ENCODE results near the gene FAM237B. TPM values are rescaled to one million over a fixed set of nuclear protein-coding genes. Genes with fewer than 3 reads are reported as not detected.
"Not testable (repeated sequence)": the region's sequence is repeated elsewhere in the genome, so short reads cannot be mapped to it uniquely, and the experiment has no call there.

Gene FAM237B
- total and polyA plus RNA-seq, 4 donors = 0.18 to 0.22 TPM; not detected in 2

GRCh38 chr7:90334926-90335325, 13.8 kb upstream of the FAM237B start:
- H3K9me3 ChIP-seq (ENCODE audit: control insufficient read depth, insufficient read depth, low read length); H3K4me1 ChIP-seq (ENCODE audit: control insufficient read depth, insufficient read depth, low read length); H3K36me3 ChIP-seq (ENCODE audit: control insufficient read depth, insufficient read depth, low read length); DNase-seq (ENCODE audit: low read depth in 4 of 6, low spot score in 6 of 6); H3K27ac ChIP-seq (ENCODE audit: low read depth, low read length); H3K4me3 ChIP-seq (ENCODE audit: low read depth, low read length); H3K27me3 ChIP-seq (ENCODE audit: control insufficient read depth, insufficient read depth, low read length): not testable (repeated sequence)
- 100% methylated on average over 1 of the region's 2 CpGs for WGBS (ENCODE audit: insufficient coverage)

DNA sequence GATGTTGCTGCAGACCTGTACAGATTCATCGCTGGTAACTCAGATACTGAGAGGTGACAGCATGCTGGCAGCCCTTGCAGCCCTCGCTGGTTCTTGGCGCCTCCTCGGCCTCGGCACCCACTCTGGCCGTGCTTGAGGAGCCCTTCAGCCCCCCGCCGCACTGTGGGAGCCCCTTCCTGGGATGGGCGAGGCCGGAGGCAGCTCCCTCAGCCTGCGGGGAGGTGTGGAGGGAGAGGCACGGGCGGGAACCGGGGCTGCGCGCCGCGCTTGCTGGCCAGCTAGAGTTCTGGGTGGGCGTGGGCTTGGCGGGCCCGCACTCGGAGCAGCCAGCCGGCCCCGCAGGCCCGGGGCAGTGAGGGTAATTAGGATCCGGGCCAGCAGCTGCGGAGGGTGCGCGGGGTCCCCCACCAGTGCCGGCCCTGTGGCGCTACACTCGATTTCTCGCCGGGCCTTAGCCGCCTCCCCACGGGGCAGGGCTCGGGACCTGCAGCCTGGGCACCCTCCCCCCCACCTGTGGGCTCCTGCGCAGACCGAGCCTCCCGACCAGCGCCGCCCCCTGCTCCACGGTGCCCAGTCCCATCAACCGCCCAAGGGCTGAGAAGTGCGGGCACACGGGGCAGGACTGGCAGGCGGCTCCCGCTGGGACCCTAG, 13.2 kb upstream of the FAM237B start:
- Histone ChIP-seq H3K36me3 (ENCODE audit: control insufficient read depth, insufficient read depth, low read length) (no peaks in the 10 kb centered on the region), H3K4me1 (ENCODE audit: control insufficient read depth, insufficient read depth, low read length) (no peaks in the 10 kb centered on the region), H3K27ac (ENCODE audit: low read depth, low read length) (no peak overlapping the region), H3K4me3 (ENCODE audit: low read depth, low read length) (no peak overlapping the region), H3K9me3 (ENCODE audit: control insufficient read depth, insufficient read depth, low read length) (no peaks in the 10 kb centered on the region), H3K27me3 (ENCODE audit: control insufficient read depth, insufficient read depth, low read length) (no peaks in the 10 kb centered on the region)
- DNase-seq (ENCODE audit: low read depth in 4 of 6, low spot score in 6 of 6) = no peak
- WGBS (ENCODE audit: insufficient coverage) = 94% methylated on average over 47 of the region's 48 CpGs

DNA sequence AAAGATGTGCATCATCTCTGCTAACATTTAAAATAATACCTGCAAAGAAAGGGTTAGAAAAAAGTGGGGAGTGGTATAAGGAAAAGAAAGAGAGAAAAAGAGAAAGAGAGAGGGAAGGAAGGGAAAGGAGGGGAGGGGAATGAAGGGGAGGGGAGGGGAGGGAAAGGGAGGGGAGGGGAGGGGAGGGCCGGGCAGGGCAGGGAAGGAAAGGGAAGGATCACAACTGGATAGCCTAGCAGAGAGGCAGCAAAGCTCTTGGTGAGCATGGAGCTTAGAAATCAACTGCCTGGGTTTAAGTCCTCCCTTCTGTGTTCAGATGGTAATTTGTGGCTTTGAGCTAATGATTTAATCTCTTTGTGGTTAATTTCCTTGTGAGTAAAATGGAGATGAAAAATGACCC, 5.4 kb upstream of the FAM237B start:
- no CpG with 5 or more reads among the region's 1 CpG for WGBS (ENCODE audit: insufficient coverage)
- no peak overlapping the region for H3K27ac ChIP-seq (ENCODE audit: low read depth, low read length)
- H3K36me3 ChIP-seq (ENCODE audit: control insufficient read depth, insufficient read depth, low read length) = no peaks in the 10 kb centered on the region
- no peaks in the 10 kb centered on the region for H3K9me3 ChIP-seq (ENCODE audit: control insufficient read depth, insufficient read depth, low read length)
- no peaks in the 10 kb centered on the region for H3K4me1 ChIP-seq (ENCODE audit: control insufficient read depth, insufficient read depth, low read length)
- peaks cover 9% of the 10 kb centered on the region for H3K27me3 ChIP-seq (ENCODE audit: control insufficient read depth, insufficient read depth, low read length)
- DNase-seq (ENCODE audit: low read depth in 4 of 6, low spot score in 6 of 6) = peak in 1 of 6 donors; percentile 7
- H3K4me3 ChIP-seq (ENCODE audit: low read depth, low read length) = no peak overlapping the region

GRCh38 chr7:90322837-90323236, 1.7 kb upstream of the FAM237B start:
- no peak for DNase-seq (ENCODE audit: low read depth in 4 of 6, low spot score in 6 of 6)
- Histone ChIP-seq H3K4me1 (ENCODE audit: control insufficient read depth, insufficient read depth, low read length) (peaks cover 10% of the 10 kb centered on the region), H3K27me3 (ENCODE audit: control insufficient read depth, insufficient read depth, low read length) (peaks cover 30% of the 10 kb centered on the region)

DNA sequence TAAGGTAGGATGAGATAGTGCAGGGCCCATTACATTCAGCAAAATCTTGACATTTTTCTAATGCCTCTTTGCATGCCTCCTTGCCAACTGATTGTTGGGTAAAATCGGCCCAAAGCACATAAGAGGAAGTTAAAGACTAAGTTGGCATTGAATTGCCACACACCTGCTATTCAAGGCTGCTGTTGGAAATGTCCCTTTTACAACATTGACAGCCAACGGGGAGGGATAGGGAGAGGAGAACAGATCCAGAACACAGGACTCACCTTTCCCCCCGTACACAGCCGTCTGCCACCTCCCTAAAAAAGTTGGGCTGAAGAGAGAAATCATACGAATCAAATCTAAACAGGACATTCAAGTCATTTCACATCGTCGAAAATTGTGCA, 695 bp downstream of the FAM237B start:
- no peak overlapping the region for H3K4me3 ChIP-seq (ENCODE audit: low read depth, low read length)
- no peaks in the 10 kb centered on the region for H3K36me3 ChIP-seq (ENCODE audit: control insufficient read depth, insufficient read depth, low read length)
- H3K9me3 ChIP-seq (ENCODE audit: control insufficient read depth, insufficient read depth, low read length) = no peaks in the 10 kb centered on the region
- peaks cover 10% of the 10 kb centered on the region for H3K4me1 ChIP-seq (ENCODE audit: control insufficient read depth, insufficient read depth, low read length)
- WGBS (ENCODE audit: insufficient coverage) = no CpG with 5 or more reads among the region's 7 CpGs
- H3K27me3 ChIP-seq (ENCODE audit: control insufficient read depth, insufficient read depth, low read length) = peaks cover 30% of the 10 kb centered on the region
- no peak for DNase-seq (ENCODE audit: low read depth in 4 of 6, low spot score in 6 of 6)
- no peak overlapping the region for H3K27ac ChIP-seq (ENCODE audit: low read depth, low read length)

More at GRCh38 chr7:90322837-90323236, 1.7 kb upstream of the FAM237B start:
- no peak overlapping the region for H3K4me3 ChIP-seq (ENCODE audit: low read depth, low read length)
- H3K27ac ChIP-seq (ENCODE audit: low read depth, low read length) = no peak overlapping the region
- H3K9me3 ChIP-seq (ENCODE audit: control insufficient read depth, insufficient read depth, low read length) = no peaks in the 10 kb centered on the region
- H3K36me3 ChIP-seq (ENCODE audit: control insufficient read depth, insufficient read depth, low read length) = no peaks in the 10 kb centered on the region

DNA sequence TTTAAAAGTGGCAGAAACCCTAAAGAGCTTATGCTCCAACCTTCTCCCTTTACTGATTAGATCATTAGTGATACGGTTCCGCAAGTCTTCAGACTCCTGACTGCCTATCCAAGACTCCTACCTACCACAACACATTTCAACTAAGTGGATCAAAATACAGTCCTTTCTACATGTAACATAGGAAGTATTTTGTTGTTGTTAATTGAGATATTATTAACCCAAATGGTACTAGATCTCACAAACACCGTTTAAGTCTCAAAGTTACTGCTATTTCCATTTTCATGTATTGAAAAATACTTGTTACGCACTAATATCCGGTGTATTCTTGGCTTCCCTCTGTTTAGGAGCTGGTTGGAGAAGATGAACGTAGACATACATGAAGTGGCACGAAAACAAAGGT, 1.1 kb downstream of the FAM237B start:
- Histone ChIP-seq H3K4me1 (ENCODE audit: control insufficient read depth, insufficient read depth, low read length) (peaks cover 10% of the 10 kb centered on the region), H3K27me3 (ENCODE audit: control insufficient read depth, insufficient read depth, low read length) (peaks cover 30% of the 10 kb centered on the region), H3K4me3 (ENCODE audit: low read depth, low read length) (no peak overlapping the region), H3K27ac (ENCODE audit: low read depth, low read length) (no peak overlapping the region), H3K36me3 (ENCODE audit: control insufficient read depth, insufficient read depth, low read length) (no peaks in the 10 kb centered on the region), H3K9me3 (ENCODE audit: control insufficient read depth, insufficient read depth, low read length) (no peaks in the 10 kb centered on the region)
- WGBS (ENCODE audit: insufficient coverage) = 80% methylated on average over 1 of the region's 7 CpGs
- no peak for DNase-seq (ENCODE audit: low read depth in 4 of 6, low spot score in 6 of 6)

GRCh38 chr7:90313907-90314306, 7.2 kb downstream of the FAM237B start:
- no peak for DNase-seq (ENCODE audit: low read depth in 4 of 6, low spot score in 6 of 6)
- 100% methylated on average over 2 of the region's 4 CpGs for WGBS (ENCODE audit: insufficient coverage)
- H3K36me3 ChIP-seq (ENCODE audit: control insufficient read depth, insufficient read depth, low read length) = no peaks in the 10 kb centered on the region

DNA sequence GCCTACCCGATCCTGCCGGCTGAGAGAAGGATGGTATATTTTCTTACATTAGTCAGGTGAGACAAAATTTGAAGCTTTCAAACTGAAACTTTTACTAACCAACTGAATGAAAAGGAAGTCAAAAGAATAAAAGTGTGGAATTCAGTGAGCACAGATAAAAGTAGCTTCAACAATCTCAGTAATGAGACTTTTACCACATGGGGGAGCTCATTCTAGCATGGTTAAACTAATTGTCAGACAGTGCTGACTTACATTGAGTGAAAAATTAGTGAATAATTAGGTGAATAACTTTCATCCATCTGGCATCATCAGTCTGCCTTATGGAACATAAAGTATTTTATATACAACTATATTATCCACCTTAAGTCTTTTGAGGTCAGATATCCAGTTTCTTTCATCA, 8.4 kb downstream of the FAM237B start:
- no peak overlapping the region for H3K27ac ChIP-seq (ENCODE audit: low read depth, low read length)
- DNase-seq (ENCODE audit: low read depth in 4 of 6, low spot score in 6 of 6) = no peak
- no peaks in the 10 kb centered on the region for H3K4me1 ChIP-seq (ENCODE audit: control insufficient read depth, insufficient read depth, low read length)
- no peaks in the 10 kb centered on the region for H3K36me3 ChIP-seq (ENCODE audit: control insufficient read depth, insufficient read depth, low read length)
- whole genome bisulfite sequencing (ENCODE audit: insufficient coverage) = no CpG with 5 or more reads among the region's 2 CpGs
- H3K9me3 ChIP-seq (ENCODE audit: control insufficient read depth, insufficient read depth, low read length) = no peaks in the 10 kb centered on the region
- no peaks in the 10 kb centered on the region for H3K27me3 ChIP-seq (ENCODE audit: control insufficient read depth, insufficient read depth, low read length)
- H3K4me3 ChIP-seq (ENCODE audit: low read depth, low read length) = no peak overlapping the region

More at GRCh38 chr7:90313907-90314306, 7.2 kb downstream of the FAM237B start:
- Histone ChIP-seq H3K9me3 (ENCODE audit: control insufficient read depth, insufficient read depth, low read length) (no peaks in the 10 kb centered on the region), H3K27ac (ENCODE audit: low read depth, low read length) (no peak overlapping the region), H3K27me3 (ENCODE audit: control insufficient read depth, insufficient read depth, low read length) (no peaks in the 10 kb centered on the region), H3K4me1 (ENCODE audit: control insufficient read depth, insufficient read depth, low read length) (no peaks in the 10 kb centered on the region), H3K4me3 (ENCODE audit: low read depth, low read length) (no peak overlapping the region)

DNA sequence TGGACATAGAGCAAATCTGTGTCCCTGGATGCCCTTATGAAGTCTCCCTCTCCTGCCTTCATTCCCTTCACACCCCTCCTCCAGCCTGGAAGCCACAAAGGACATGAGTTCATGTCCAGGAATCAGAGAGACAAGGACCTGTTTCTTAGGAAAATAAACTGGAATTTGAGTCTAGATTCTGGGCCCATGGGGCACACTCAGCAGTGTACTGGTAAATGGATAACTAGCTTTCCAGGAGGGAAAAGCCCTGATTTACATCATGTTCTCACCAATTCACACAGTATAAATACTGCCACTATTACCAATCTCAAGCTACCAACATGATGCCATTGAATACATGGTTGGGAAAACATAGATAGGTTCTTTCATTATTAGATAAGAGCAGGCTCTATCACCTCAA, 9.9 kb downstream of the FAM237B start:
- Histone ChIP-seq H3K27ac (ENCODE audit: low read depth, low read length) (no peak overlapping the region), H3K9me3 (ENCODE audit: control insufficient read depth, insufficient read depth, low read length) (no peaks in the 10 kb centered on the region), H3K36me3 (ENCODE audit: control insufficient read depth, insufficient read depth, low read length) (no peaks in the 10 kb centered on the region), H3K4me1 (ENCODE audit: control insufficient read depth, insufficient read depth, low read length) (no peaks in the 10 kb centered on the region), H3K27me3 (ENCODE audit: control insufficient read depth, insufficient read depth, low read length) (no peaks in the 10 kb centered on the region), H3K4me3 (ENCODE audit: low read depth, low read length) (no peak overlapping the region)
- no peak for DNase-seq (ENCODE audit: low read depth in 4 of 6, low spot score in 6 of 6)

- Histone ChIP-seq H3K36me3 (ENCODE audit: control insufficient read depth, insufficient read depth, low read length) (no peaks in the 10 kb centered on the region), H3K27ac (ENCODE audit: low read depth, low read length) (no peak overlapping the region), H3K4me1 (ENCODE audit: control insufficient read depth, insufficient read depth, low read length) (no peaks in the 10 kb centered on the region), H3K4me3 (ENCODE audit: low read depth, low read length) (no peak overlapping the region), H3K27me3 (ENCODE audit: control insufficient read depth, insufficient read depth, low read length) (no peaks in the 10 kb centered on the region), H3K9me3 (ENCODE audit: control insufficient read depth, insufficient read depth, low read length) (no peaks in the 10 kb centered on the region)
- no peak for DNase-seq (ENCODE audit: low read depth in 4 of 6, low spot score in 6 of 6)
- WGBS (ENCODE audit: insufficient coverage) = no CpG with 5 or more reads among the region's 5 CpGs
These were observed 11.2 kb downstream of the FAM237B start for GRCh38 chr7:90309872-90310271.

Data from spinal cord (tissue), 10 donors.